Forelimb muscle (tissue), 1 donor: ENCODE results near the gene ACP5. TPM values are rescaled to one million over a fixed set of nuclear protein-coding genes. Genes with fewer than 3 reads are reported as not detected.
"Not testable (repeated sequence)": the region's sequence is repeated elsewhere in the genome, so short reads cannot be mapped to it uniquely, and the experiment has no call there.

Experiments
- DNase-seq: peaks from one replicate; pipeline ENCODE4 v3.0.0-alpha.2; 2013; ENCODE audit warnings: low read depth
- polyA plus RNA-seq: library from polyadenylated mRNA; unstranded; fragments of 120-200 nt; gene quantifications from one replicate; pipeline ENCODE4 v1.2.1, GENCODE V29; 2013; ENCODE audit not compliant: insufficient read length

The ACP5 gene
- polyA plus RNA-seq, 1 donor, result 1.1 TPM

- DNase-seq, result no peak
These were observed 1.1 kb upstream of the ACP5 start for GRCh38 chr19:11578258-11579142.

- no peak for DNase-seq
These were observed 1.2 kb downstream of the ACP5 start for GRCh38 chr19:11576227-11576626.

- DNase-seq, result no peak
These were observed 2.8 kb downstream of the ACP5 start for GRCh38 chr19:11574689-11575088.

- DNase-seq, result not testable (repeated sequence)
These were observed 3.7 kb downstream of the ACP5 start for GRCh38 chr19:11573763-11574162.

- DNase-seq, result not testable (repeated sequence)
These were observed 4.1 kb downstream of the ACP5 start for GRCh38 chr19:11573354-11573753.

GRCh38 chr19:11570039-11570462, 7.4 kb downstream of the ACP5 start:
- no peak for DNase-seq

GRCh38 chr19:11566164-11566563, 11.3 kb downstream of the ACP5 start:
- no peak for DNase-seq

GRCh38 chr19:11565649-11565980, 11.8 kb downstream of the ACP5 start:
- DNase-seq, result not testable (repeated sequence)

- not testable (repeated sequence) for DNase-seq
These were observed 13.2 kb downstream of the ACP5 start for GRCh38 chr19:11564082-11564807.

GRCh38 chr19:11563532-11563931, 13.9 kb downstream of the ACP5 start:
- DNase-seq, result no peak

- no peak for DNase-seq
These were observed 16.9 kb downstream of the ACP5 start for GRCh38 chr19:11560404-11561051.

- peak; percentile 95 for DNase-seq
These were observed 18.3 kb downstream of the ACP5 start, which contains the start of gene ELOF1 for GRCh38 chr19:11558881-11559828. TSS of gene ELOF1 (minus strand) at chr19:11559230. CDS start at chr19:11554347, 4,883 bp downstream.

GRCh38 chr19:11556634-11557420, 20.6 kb downstream of the ACP5 start:
- no peak for DNase-seq

- no peak for DNase-seq
These were observed 22.2 kb downstream of the ACP5 start for GRCh38 chr19:11555246-11555645.

- DNase-seq, result no peak
These were observed 23.3 kb downstream of the ACP5 start for GRCh38 chr19:11554160-11554559.

GRCh38 chr19:11552666-11553372, 24.6 kb downstream of the ACP5 start:
- no peak for DNase-seq

GRCh38 chr19:11551603-11552235, 25.7 kb downstream of the ACP5 start:
- DNase-seq, result no peak

GRCh38 chr19:11550265-11550664, 27.2 kb downstream of the ACP5 start:
- DNase-seq, result no peak

GRCh38 chr19:11549386-11549953, 28.0 kb downstream of the ACP5 start:
- no peak for DNase-seq
